GM12865 (cell line): ENCODE data around the gene ADGRF1.
"Not testable (repeated sequence)": the region's sequence is repeated elsewhere in the genome, so short reads cannot be mapped to it uniquely, and the experiment has no call there.

Experiments
- DNase-seq: peaks from one replicate; pipeline ENCODE4 v3.0.0; 2010; ENCODE audit warnings: low read depth
- H3K4me3 ChIP-seq: 2 replicates; pipeline ENCODE4 v1.5.1; 2011; ENCODE audit warnings: mild to moderate bottlenecking, low read depth, low read length, control low read depth
- CTCF ChIP-seq: IDR thresholded peaks from 2 replicates; pipeline ENCODE4 v1.5.1; 2011; ENCODE audit warnings: low read length, control low read depth, low read depth, inconsistent platforms; ENCODE audit not compliant: insufficient read depth; ENCODE audit errors: missing control alignments

ADGRF1 gene

GRCh38 chr6:47061309-47062300 lies 19.5 kb upstream of the ADGRF1 start:
- no peak overlapping the region for H3K4me3 ChIP-seq
- no peak for DNase-seq
- TF ChIP-seq CTCF = no peak

GRCh38 chr6:47059216-47059885 lies 17.2 kb upstream of the ADGRF1 start:
- DNase-seq = no peak
- H3K4me3 ChIP-seq = no peak overlapping the region
- TF ChIP-seq CTCF = no peak

- TF ChIP-seq CTCF = no peak
- no peak for DNase-seq
- H3K4me3 ChIP-seq = no peak overlapping the region
Observed at GRCh38 chr6:47057830-47058540, 15.9 kb upstream of the ADGRF1 start.

GRCh38 chr6:47056832-47057231 lies 14.7 kb upstream of the ADGRF1 start:
- TF ChIP-seq CTCF = no peak
- no peak for DNase-seq
- H3K4me3 ChIP-seq = no peak overlapping the region

GRCh38 chr6:47054302-47054701 lies 12.2 kb upstream of the ADGRF1 start:
- not testable (repeated sequence) for DNase-seq, H3K4me3 ChIP-seq

GRCh38 chr6:47048638-47049037 lies 6.5 kb upstream of the ADGRF1 start:
- no peak for TF ChIP-seq CTCF
- no peak overlapping the region for H3K4me3 ChIP-seq
- no peak for DNase-seq
